Midbrain (tissue), 1 donor: ENCODE results near the gene GTF2H2.
"Not testable (repeated sequence)": the region's sequence is repeated elsewhere in the genome, so short reads cannot be mapped to it uniquely, and the experiment has no call there.

ENCODE experiments used
- DNase-seq: peaks from one replicate; lab custom pipeline; 2025; lab: John Stamatoyannopoulos, UW

GTF2H2 gene

GRCh38 chr5:71067262-71067928 is at the start of gene GTF2H2:
Gene GTF2H2, minus strand, starts transcription at chr5:71067676. Its CDS starts 4,913 bp downstream, at chr5:71062763.
- not testable (repeated sequence) for DNase-seq

GRCh38 chr5:71109730-71110275 is 42.3 kb upstream of the GTF2H2 start:
- not testable (repeated sequence) for DNase-seq

GRCh38 chr5:71099996-71100395 is 32.5 kb upstream of the GTF2H2 start:
- not testable (repeated sequence) for DNase-seq

GRCh38 chr5:71097930-71098203 is 30.4 kb upstream of the GTF2H2 start:
- not testable (repeated sequence) for DNase-seq

GRCh38 chr5:71097173-71097929 is 29.9 kb upstream of the GTF2H2 start:
- not testable (repeated sequence) for DNase-seq

- DNase-seq: not testable (repeated sequence)
Measured at GRCh38 chr5:71089773-71090172, 22.3 kb upstream of the GTF2H2 start.

GRCh38 chr5:71088754-71089153 is 21.3 kb upstream of the GTF2H2 start:
- DNase-seq: not testable (repeated sequence)

GRCh38 chr5:71086145-71086544 is 18.7 kb upstream of the GTF2H2 start:
- DNase-seq: not testable (repeated sequence)

GRCh38 chr5:71084280-71085063 is 17.0 kb upstream of the GTF2H2 start:
- DNase-seq: not testable (repeated sequence)

- not testable (repeated sequence) for DNase-seq
Measured at GRCh38 chr5:71082898-71083297, 15.4 kb upstream of the GTF2H2 start.

- DNase-seq: not testable (repeated sequence)
Measured at GRCh38 chr5:71082340-71082739, 14.9 kb upstream of the GTF2H2 start.

GRCh38 chr5:71061322-71061721 is 6.2 kb downstream of the GTF2H2 start:
- not testable (repeated sequence) for DNase-seq

GRCh38 chr5:71059426-71059825 is 8.1 kb downstream of the GTF2H2 start:
- not testable (repeated sequence) for DNase-seq

- not testable (repeated sequence) for DNase-seq
Measured at GRCh38 chr5:71044808-71045207, 22.7 kb downstream of the GTF2H2 start.

- not testable (repeated sequence) for DNase-seq
Measured at GRCh38 chr5:71044128-71044527, 23.3 kb downstream of the GTF2H2 start.

GRCh38 chr5:71031046-71031776 is 36.3 kb downstream of the GTF2H2 start:
- not testable (repeated sequence) for DNase-seq

- DNase-seq: not testable (repeated sequence)
Measured at GRCh38 chr5:71025289-71025953, 42.1 kb downstream of the GTF2H2 start, which contains the start of gene NAIP. Gene NAIP, minus strand, starts transcription at chr5:71025339. Its CDS starts 12,424 bp downstream, at chr5:71012915.

GRCh38 chr5:71020643-71021042 is 46.8 kb downstream of the GTF2H2 start:
- DNase-seq: not testable (repeated sequence)

GRCh38 chr5:71018376-71019005 is 49.0 kb downstream of the GTF2H2 start:
- DNase-seq: not testable (repeated sequence)

GRCh38 chr5:71014176-71014575 is 53.3 kb downstream of the GTF2H2 start:
- DNase-seq: no peak
